Heart right ventricle (tissue), 16 donors: ENCODE measurements around the gene LITAF. TPM values are rescaled to one million over a fixed set of nuclear protein-coding genes. Genes with fewer than 3 reads are reported as not detected.

ENCODE experiments used
- ATAC-seq, 8 donors: fragments of 200-7000 bp; cut with Tn5 transposase; one replicate each; pipeline ENCODE4 v1.9.1; 2020; ENCODE audit warnings: mild to moderate bottlenecking in 8 of 8, moderate library complexity in 8 of 8, moderate number of reproducible peaks in 1 of 8
- DNase-seq, 2 donors: peaks; one replicate each; pipeline ENCODE4 v3.0.0-alpha.2; 2020
- H3K27ac ChIP-seq, 10 donors: fragments of 200-600 bp; sonication (generic) in 2 of 10; one replicate each; pipeline versions ENCODE4 v1.5.0 to v1.8.0; 2020 to 2022; ENCODE audit warnings: mild to moderate bottlenecking in 3 of 10
- H3K27me3 ChIP-seq, 7 donors: fragments of 200-600 bp; one replicate each; pipeline ENCODE4 v1.8.0; 2021 to 2022; ENCODE audit warnings: mild to moderate bottlenecking in 2 of 7
- H3K36me3 ChIP-seq, 9 donors: fragments of 200-600 bp; sonication (generic) in 1 of 9; one replicate each; pipeline versions ENCODE4 v1.5.0 to v1.8.0; 2020 to 2022; ENCODE audit warnings: mild to moderate bottlenecking in 2 of 9
- H3K4me1 ChIP-seq, 9 donors: fragments of 200-600 bp; sonication (generic) in 1 of 9; one replicate each; pipeline versions ENCODE4 v1.5.0 to v1.8.0; 2020 to 2022; ENCODE audit warnings: mild to moderate bottlenecking in 4 of 9
- H3K4me3 ChIP-seq, 10 donors: fragments of 200-600 bp; sonication (generic) in 2 of 10; one replicate each; pipeline versions ENCODE4 v1.5.0 to v1.8.0; 2020 to 2022; ENCODE audit warnings: mild to moderate bottlenecking in 7 of 10, moderate library complexity in 2 of 10
- H3K9me3 ChIP-seq, 11 donors: fragments of 200-600 bp in 10 of 11; sonication (generic) in 2 of 11; one replicate each; pipeline versions ENCODE4 v1.5.0 to v1.8.0; 2013 to 2022; ENCODE audit warnings: mild to moderate bottlenecking in 2 of 11, control low read depth in 1 of 11, moderate library complexity in 1 of 11
- WGBS, 2 donors: extraction: QIAGEN DNeasy Blood & Tissue Kit; methylation state at CpG; one replicate each; pipeline ENCODE4 v1.1.7; 2013; ENCODE audit warnings: inconsistent platforms in 1 of 2; 5-methylcytosine and 5-hydroxymethylcytosine counted together
- intact Hi-C, 10 donors: fragments of 100-400 bp; cut with DNase I; formaldehyde crosslinking; loops; one replicate each; pipeline versions ENCODE4 v1.11.1 to v1.14.2; 2022
- polyA plus RNA-seq, 2 donors: library from polyadenylated mRNA; stranded (reverse); fragments of 200-250 nt; gene quantifications; one replicate each; pipeline ENCODE4 v1.2.3, GENCODE V29; 2013
- total RNA-seq, 10 donors: library from RNA; stranded (reverse); fragmentation: NEBNext Ultra II Directional in 3 of 10; extraction: Animal tissue kit (Norgen Biotek cat#: 25700) in 3 of 10; gene quantifications; one replicate each; pipeline versions ENCODE4 v1.2.1 to v1.2.4, GENCODE V29; 2021 to 2023
- TF ChIP-seq, protein P1 (sequence below), 9 donors: fragments of 200-600 bp; sonication (generic) in 2 of 9; IDR thresholded peaks; one replicate each; pipeline versions ENCODE4 v1.5.0 to v1.8.0; 2021 to 2022; ENCODE audit warnings: antibody characterized with exemption in 9 of 9, mild to moderate bottlenecking in 5 of 9, moderate library complexity in 1 of 9
- donor health status: Arrhythmogenic right ventricular cardiomyopathy.
- donor health status: ischemic (EF 13 %, LVEDD 7.1; RV severe dilation, severe dysfunction).
- donor health status: healthy with polysubstance abuse.
- donor health status: DM: no; HTN: yes; CAD: no.
- donor health status: DM: no; HTN: no; CAD: no.
- donor health status: ischemic (EF 25% LVEDD 6.9; RV normal size, moderate dysfunction).
- donor health status: ischemic (EF 25% LVEDD 5.7; RV mildly dilated, moderate dysfunction).
- donor health status: healthy.
- donor health status: DM: yes; HTN: yes; CAD: no.
- donor health status: Ischemic cardiomyopathy.
- donor health status: ischemic (EF 35%, LVEDD 5.7; RV mildly dilated, moderate dysfunction).
- donor health status: nonischemic (EF 11% LVEDD 7.7; RV severe dilation, severe dysfunction).
- donor health status: DM: yes; HTN: yes; CAD: no.
- donor health status: PGD.
- donor health status: ischemic (EF 29% LVEDD 5.4; RV normal size, mild dysfunction).
- donor health status: nonischemic (EF 23%, LVEDD 6.1; RV moderate dilation, normal function).

LITAF gene
- total and polyA plus RNA-seq, 12 donors: 13.3 to 96.9 (median 38.2) TPM

DNA sequence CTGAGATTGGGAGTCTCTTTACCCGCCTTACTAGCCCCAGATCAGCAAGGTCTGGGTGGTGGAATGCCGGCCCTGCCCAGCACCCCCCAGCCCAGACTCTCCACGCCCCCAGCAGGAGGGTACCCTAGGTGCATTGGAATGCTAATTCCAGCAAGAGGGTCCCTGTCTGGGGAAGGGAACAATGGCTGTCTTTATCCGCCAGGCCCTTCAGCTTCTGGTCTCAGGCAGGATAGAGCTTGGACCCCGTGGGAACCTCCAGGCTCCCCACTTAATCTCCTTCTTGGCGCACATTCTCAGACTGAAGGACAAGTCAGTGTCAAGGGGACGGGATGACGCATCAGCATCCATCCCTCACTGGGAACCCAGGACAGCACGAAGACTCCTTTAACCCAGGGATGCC lies 85.1 kb downstream of the LITAF start:
- Histone ChIP-seq H3K27ac (no peak overlapping the region), H3K9me3 (no peaks in the 10 kb centered on the region), H3K36me3 (no peaks in the 10 kb centered on the region), H3K4me1 (peaks cover 6 to 21% (median 14%) of the 10 kb centered on the region in 9 donors), H3K27me3 (no peaks in the 10 kb centered on the region), H3K4me3 (no peak overlapping the region)
- intact Hi-C loops: loop anchor here in 2 of 10 donors (10.0 kb wide), 2 partner anchors 87 to 97 kb away; no protein-coding TSS in a partner anchor
- DNase-seq (no peak), ATAC-seq (no peak)
- TF ChIP-seq, protein P1, sequence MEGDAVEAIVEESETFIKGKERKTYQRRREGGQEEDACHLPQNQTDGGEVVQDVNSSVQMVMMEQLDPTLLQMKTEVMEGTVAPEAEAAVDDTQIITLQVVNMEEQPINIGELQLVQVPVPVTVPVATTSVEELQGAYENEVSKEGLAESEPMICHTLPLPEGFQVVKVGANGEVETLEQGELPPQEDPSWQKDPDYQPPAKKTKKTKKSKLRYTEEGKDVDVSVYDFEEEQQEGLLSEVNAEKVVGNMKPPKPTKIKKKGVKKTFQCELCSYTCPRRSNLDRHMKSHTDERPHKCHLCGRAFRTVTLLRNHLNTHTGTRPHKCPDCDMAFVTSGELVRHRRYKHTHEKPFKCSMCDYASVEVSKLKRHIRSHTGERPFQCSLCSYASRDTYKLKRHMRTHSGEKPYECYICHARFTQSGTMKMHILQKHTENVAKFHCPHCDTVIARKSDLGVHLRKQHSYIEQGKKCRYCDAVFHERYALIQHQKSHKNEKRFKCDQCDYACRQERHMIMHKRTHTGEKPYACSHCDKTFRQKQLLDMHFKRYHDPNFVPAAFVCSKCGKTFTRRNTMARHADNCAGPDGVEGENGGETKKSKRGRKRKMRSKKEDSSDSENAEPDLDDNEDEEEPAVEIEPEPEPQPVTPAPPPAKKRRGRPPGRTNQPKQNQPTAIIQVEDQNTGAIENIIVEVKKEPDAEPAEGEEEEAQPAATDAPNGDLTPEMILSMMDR (IDR thresholded peaks at IDR 0.05): no peak
- WGBS, 2 donors: 46 to 51% methylated on average over 9 of the region's 9 CpGs

- ATAC-seq: no peak
- no peak for DNase-seq
- Histone ChIP-seq H3K9me3 (no peaks in the 10 kb centered on the region), H3K4me3 (no peak overlapping the region), H3K27me3 (no peaks in the 10 kb centered on the region), H3K4me1 (peaks cover 6 to 29% (median 16%) of the 10 kb centered on the region in 9 donors), H3K36me3 (no peaks in the 10 kb centered on the region), H3K27ac (no peak overlapping the region)
- whole genome bisulfite sequencing, 2 donors: 64 to 67% methylated on average over 24 of the region's 24 CpGs
- intact Hi-C loops: loop anchor here in 2 of 10 donors (10.0 kb wide), 2 partner anchors 86 to 96 kb away; no protein-coding TSS in a partner anchor
- TF ChIP-seq, protein P1 (IDR thresholded peaks at IDR 0.05): no peak
Measured at GRCh38 chr16:11500700-11501346, 85.9 kb downstream of the LITAF start.

- TF ChIP-seq, protein P1 (IDR thresholded peaks at IDR 0.05): no peak
- H3K27me3 ChIP-seq: no peaks in the 10 kb centered on the region
- peaks cover 12 to 42% (median 25%) of the 10 kb centered on the region in 9 donors for H3K4me1 ChIP-seq
- ATAC-seq (no peak), DNase-seq (no peak)
- H3K4me3 ChIP-seq: no peak overlapping the region
- intact Hi-C loops: loop anchor here in 2 of 10 donors (10.0 kb wide), 2 partner anchors 85 to 95 kb away; no protein-coding TSS in a partner anchor
- no peaks in the 10 kb centered on the region for H3K9me3 ChIP-seq
- H3K27ac ChIP-seq: no peak overlapping the region
- no peaks in the 10 kb centered on the region for H3K36me3 ChIP-seq
- 74 to 78% methylated on average over 7 of the region's 7 CpGs for WGBS, 2 donors
Measured at GRCh38 chr16:11499295-11500089, 87.2 kb downstream of the LITAF start.

- intact Hi-C loops: no loop called here
- H3K4me3 ChIP-seq: no peak overlapping the region
- TF ChIP-seq, protein P1 (IDR thresholded peaks at IDR 0.05): no peak
- no peak for DNase-seq
- 69 to 71% methylated on average over 6 of the region's 6 CpGs for WGBS, 2 donors
- ATAC-seq: no peak
- no peaks in the 10 kb centered on the region for H3K9me3 ChIP-seq
- no peaks in the 10 kb centered on the region for H3K27me3 ChIP-seq
- no peak overlapping the region for H3K27ac ChIP-seq
- H3K36me3 ChIP-seq: no peaks in the 10 kb centered on the region
- peaks cover 12 to 47% (median 26%) of the 10 kb centered on the region in 9 donors for H3K4me1 ChIP-seq
Measured at GRCh38 chr16:11498683-11499082, 88.0 kb downstream of the LITAF start.
